Suprapubic skin (tissue), 4 donors: ENCODE results near the gene ARPC4.

Experiments used
- CTCF ChIP-seq, 2 donors: fragments of 200-600 bp in 1 of 2; fragments of 450-650 bp in 1 of 2; sonication (generic) in 1 of 2; IDR thresholded peaks; one replicate each; pipeline ENCODE4 v1.5.1; 2016 to 2019; ENCODE audit warnings: antibody characterized with exemption in 2 of 2, mild to moderate bottlenecking in 1 of 2, moderate library complexity in 1 of 2
- POLR2A ChIP-seq, 2 donors: fragments of 450-650 bp; IDR thresholded peaks; one replicate each; pipeline ENCODE4 v1.6.1; 2017; ENCODE audit warnings: antibody characterized with exemption in 2 of 2, mild to moderate bottlenecking in 2 of 2, moderate library complexity in 2 of 2
- POLR2AphosphoS5 ChIP-seq, 3 donors: sonication (generic); formaldehyde crosslinking; IDR thresholded peaks; one replicate each; pipeline ENCODE4 v1.6.1; 2017; ENCODE audit warnings: antibody characterized with exemption in 3 of 3

GRCh38 chr3:9852528-9852927 lies 59.6 kb downstream of the ARPC4 start:
- TF ChIP-seq POLR2A (IDR thresholded peaks at IDR 0.05) (no peak), POLR2AphosphoS5 (IDR thresholded peaks at IDR 0.05) (no peak), CTCF (IDR thresholded peaks at IDR 0.05) (no peak)
